ENCODE data around the gene PRKD3. TPM values are rescaled to one million over a fixed set of nuclear protein-coding genes. Genes with fewer than 3 reads are reported as not detected.
A peak's percentile ranks its signal among the peaks of the same experiment; 100 is the strongest.

PRKD3 gene
- total RNA-seq = 10 to 100 TPM; 20.2 to 28.5 TPM

- H3K27ac Mint-ChIP-seq = peak within 1 kb of the TSS; percentile 92
- ATAC-seq (replicated peaks in 1 of 2) (peak; percentile 74 to 84), DNase-seq (peak; percentile 62 to 76)
- H3K27me3 Mint-ChIP-seq (ENCODE audit: low read depth) = peaks cover 39% of the 10 kb centered on the region
- peak within 1 kb of the TSS; percentile 96 to 97 for H3K4me3 Mint-ChIP-seq
- peaks cover 2 to 8% of the 10 kb centered on the region in 2 donors for H3K36me3 Mint-ChIP-seq (ENCODE audit: insufficient read depth in 2 of 2)
- peaks cover 40% of the 10 kb centered on the region for H3K4me1 Mint-ChIP-seq (ENCODE audit: low read depth)
- no peaks in the 10 kb centered on the region for H3K9me3 Mint-ChIP-seq
These were observed at the start of gene PRKD3 for GRCh38 chr2:37324786-37325624. PRKD3 (minus strand) TSS chr2:37324833; CDS start chr2:37316524, 8,309 bp downstream.

DNA sequence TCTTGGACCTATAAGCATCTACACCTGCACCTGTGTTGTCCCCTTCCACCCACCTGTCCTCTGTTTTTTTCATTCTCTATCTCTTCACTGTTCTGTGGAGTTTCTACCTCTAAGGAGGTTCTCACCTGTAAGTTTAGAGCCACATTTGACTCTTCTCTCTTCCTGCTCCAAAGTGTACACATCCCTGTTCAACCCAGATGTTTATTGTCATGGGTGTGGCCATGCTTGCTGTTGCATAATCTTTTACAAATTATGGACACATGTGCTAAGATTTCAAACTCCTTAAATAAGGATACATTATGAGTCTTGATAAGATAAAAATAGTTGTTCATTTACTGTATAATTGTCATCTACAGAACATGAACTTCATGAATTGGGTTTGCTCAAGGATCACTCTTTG, 47.4 kb upstream of the PRKD3 start:
- no peak overlapping the region for H3K27ac Mint-ChIP-seq
- H3K27me3 Mint-ChIP-seq (ENCODE audit: low read depth) = peaks cover 68% of the 10 kb centered on the region
- H3K36me3 Mint-ChIP-seq (ENCODE audit: insufficient read depth in 2 of 2) = no peaks in the 10 kb centered on the region
- no peak for ATAC-seq (replicated peaks in 1 of 2)
- no peaks in the 10 kb centered on the region for H3K9me3 Mint-ChIP-seq
- H3K4me1 Mint-ChIP-seq (ENCODE audit: low read depth) = peaks cover 20% of the 10 kb centered on the region
- no peak for DNase-seq
- no peak overlapping the region for H3K4me3 Mint-ChIP-seq

DNA sequence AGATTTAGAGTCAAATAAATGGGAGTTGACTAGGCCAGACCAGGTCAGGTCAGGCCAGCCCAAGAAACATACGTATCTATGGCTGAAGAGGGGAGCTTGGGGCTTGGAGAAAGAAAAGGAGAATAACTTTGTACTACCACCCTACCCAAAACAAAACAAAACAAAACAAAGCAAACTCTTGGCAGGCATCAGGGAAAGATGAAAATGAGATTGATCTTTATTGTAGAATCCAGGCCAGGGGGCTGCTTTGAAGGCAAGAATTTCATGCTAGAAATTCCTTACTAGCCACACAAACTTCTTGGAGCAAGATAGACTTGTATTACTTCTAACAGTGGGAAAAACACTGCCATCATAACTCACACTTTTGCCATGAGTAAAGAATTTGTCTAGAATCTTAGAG, 46.0 kb upstream of the PRKD3 start:
- no peaks in the 10 kb centered on the region for H3K36me3 Mint-ChIP-seq (ENCODE audit: insufficient read depth in 2 of 2)
- H3K27me3 Mint-ChIP-seq (ENCODE audit: low read depth) = peaks cover 63% of the 10 kb centered on the region
- ATAC-seq (replicated peaks in 1 of 2) = no peak
- DNase-seq = no peak
- H3K4me3 Mint-ChIP-seq = no peak overlapping the region
- H3K4me1 Mint-ChIP-seq (ENCODE audit: low read depth) = peaks cover 7% of the 10 kb centered on the region
- no peaks in the 10 kb centered on the region for H3K9me3 Mint-ChIP-seq
- no peak overlapping the region for H3K27ac Mint-ChIP-seq

GRCh38 chr2:37367984-37368383, 43.4 kb upstream of the PRKD3 start:
- Mint-ChIP-seq H3K4me3 (no peak overlapping the region), H3K27ac (no peak overlapping the region), H3K9me3 (no peaks in the 10 kb centered on the region), H3K27me3 (ENCODE audit: low read depth) (peaks cover 45% of the 10 kb centered on the region), H3K36me3 (ENCODE audit: insufficient read depth in 2 of 2) (no peaks in the 10 kb centered on the region), H3K4me1 (ENCODE audit: low read depth) (no peaks in the 10 kb centered on the region)
- no peak for ATAC-seq (replicated peaks in 1 of 2)
- no peak for DNase-seq

- no peaks in the 10 kb centered on the region for H3K36me3 Mint-ChIP-seq (ENCODE audit: insufficient read depth in 2 of 2)
- no peak overlapping the region for H3K27ac Mint-ChIP-seq
- peak overlapping the region; percentile 32 to 39 for H3K4me3 Mint-ChIP-seq
- no peak for DNase-seq
- H3K4me1 Mint-ChIP-seq (ENCODE audit: low read depth) = no peaks in the 10 kb centered on the region
- no peak for ATAC-seq (replicated peaks in 1 of 2)
- no peaks in the 10 kb centered on the region for H3K9me3 Mint-ChIP-seq
- H3K27me3 Mint-ChIP-seq (ENCODE audit: low read depth) = peaks cover 45% of the 10 kb centered on the region
These were observed 42.7 kb upstream of the PRKD3 start for GRCh38 chr2:37367310-37367709.

DNA sequence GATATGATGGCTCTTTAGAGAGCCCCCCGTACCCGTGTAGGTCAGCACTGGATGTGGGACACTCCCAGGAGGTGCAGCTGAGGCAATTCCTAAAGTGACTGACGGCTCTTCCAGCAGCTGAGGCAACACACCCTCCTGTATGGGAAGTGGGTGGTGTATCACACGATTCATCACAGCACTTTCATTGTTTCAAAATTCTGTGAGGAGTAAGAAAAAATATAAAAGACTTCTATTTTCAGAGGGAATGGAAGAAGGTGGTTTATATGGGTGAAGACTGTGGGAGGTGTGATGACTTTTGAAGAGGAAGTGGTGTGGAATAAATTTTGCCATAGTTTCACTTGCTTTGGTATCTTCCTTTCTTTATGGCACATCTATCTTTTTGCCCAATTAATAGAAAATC, 42.1 kb upstream of the PRKD3 start:
- peaks cover 45% of the 10 kb centered on the region for H3K27me3 Mint-ChIP-seq (ENCODE audit: low read depth)
- H3K4me1 Mint-ChIP-seq (ENCODE audit: low read depth) = no peaks in the 10 kb centered on the region
- H3K9me3 Mint-ChIP-seq = no peaks in the 10 kb centered on the region
- peak overlapping the region; percentile 32 to 39 for H3K4me3 Mint-ChIP-seq
- DNase-seq (peak in 1 of 2 donors; percentile 6), ATAC-seq (replicated peaks in 1 of 2) (peak; percentile 39 to 61)
- no peaks in the 10 kb centered on the region for H3K36me3 Mint-ChIP-seq (ENCODE audit: insufficient read depth in 2 of 2)
- H3K27ac Mint-ChIP-seq = peak overlapping the region; percentile 49

DNA sequence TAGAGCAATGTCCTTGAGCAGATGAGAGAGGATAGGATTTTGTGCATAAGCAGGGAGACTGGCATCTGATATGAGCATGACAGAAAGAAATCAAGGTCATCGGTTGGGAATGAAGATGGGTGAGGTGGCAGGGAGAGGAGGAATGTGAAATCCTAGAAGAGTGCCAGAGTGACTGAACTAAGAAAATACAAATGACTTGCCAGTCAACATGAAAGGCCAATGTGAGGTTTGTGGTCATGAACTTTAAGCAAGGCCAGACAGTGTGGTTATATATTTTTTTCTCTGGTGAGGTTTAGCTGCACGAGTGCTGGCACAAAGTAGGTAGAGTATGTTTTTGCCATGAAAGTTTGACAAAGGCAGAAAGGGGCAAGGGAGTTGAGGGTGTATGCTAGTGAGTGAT, 41.0 kb upstream of the PRKD3 start:
- DNase-seq = peak; percentile 20 to 34
- no peaks in the 10 kb centered on the region for H3K36me3 Mint-ChIP-seq (ENCODE audit: insufficient read depth in 2 of 2)
- ATAC-seq (replicated peaks in 1 of 2) = peak; percentile 81 to 90

GRCh38 chr2:37364351-37364750, 39.7 kb upstream of the PRKD3 start:
- H3K27me3 Mint-ChIP-seq (ENCODE audit: low read depth) = peaks cover 53% of the 10 kb centered on the region
- H3K27ac Mint-ChIP-seq = no peak overlapping the region
- ATAC-seq (replicated peaks in 1 of 2) (no peak), DNase-seq (no peak)
- no peak overlapping the region for H3K4me3 Mint-ChIP-seq
- no peaks in the 10 kb centered on the region for H3K4me1 Mint-ChIP-seq (ENCODE audit: low read depth)
- H3K9me3 Mint-ChIP-seq = no peaks in the 10 kb centered on the region
- no peaks in the 10 kb centered on the region for H3K36me3 Mint-ChIP-seq (ENCODE audit: insufficient read depth in 2 of 2)

More for the DNA sequence above, 41.0 kb upstream of the PRKD3 start:
- no peaks in the 10 kb centered on the region for H3K9me3 Mint-ChIP-seq
- H3K27ac Mint-ChIP-seq = no peak overlapping the region
- no peaks in the 10 kb centered on the region for H3K4me1 Mint-ChIP-seq (ENCODE audit: low read depth)
- no peak overlapping the region for H3K4me3 Mint-ChIP-seq
- peaks cover 45% of the 10 kb centered on the region for H3K27me3 Mint-ChIP-seq (ENCODE audit: low read depth)

DNA sequence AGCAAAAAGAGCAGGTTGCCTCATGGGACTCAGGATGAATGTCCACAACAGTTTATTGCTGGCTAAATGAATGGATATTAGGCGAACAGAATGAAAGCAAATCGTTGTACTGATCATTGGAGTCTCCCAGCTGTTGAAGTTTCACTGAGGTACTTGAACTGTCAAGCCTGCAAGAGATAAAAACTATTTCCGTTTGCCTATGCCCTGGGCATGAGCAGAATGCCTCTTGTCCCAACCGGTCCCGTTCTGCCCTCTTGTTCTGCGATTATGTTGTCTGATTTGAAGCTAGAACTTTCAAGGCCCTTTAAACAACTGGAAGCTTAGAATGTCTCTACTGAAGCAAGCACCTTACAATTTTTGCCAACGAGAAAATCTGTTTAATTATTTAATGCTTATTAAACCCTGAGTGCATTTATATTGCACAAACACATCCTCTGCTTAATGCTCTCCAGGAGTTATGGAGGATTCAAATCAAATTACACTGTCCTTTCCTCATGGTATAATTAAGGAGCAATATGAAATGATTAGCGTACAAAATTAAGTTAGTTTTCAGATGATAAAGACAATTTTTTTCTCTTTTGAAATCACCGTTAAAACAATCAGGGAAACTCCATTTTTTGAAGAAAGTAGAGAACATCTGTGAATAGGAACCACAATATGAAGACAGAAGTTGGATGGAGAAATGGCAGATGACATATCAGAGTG, 37.5 kb upstream of the PRKD3 start:
- Mint-ChIP-seq H3K27ac (no peak overlapping the region), H3K36me3 (ENCODE audit: insufficient read depth in 2 of 2) (no peaks in the 10 kb centered on the region), H3K4me3 (no peak overlapping the region), H3K9me3 (no peaks in the 10 kb centered on the region), H3K4me1 (ENCODE audit: low read depth) (no peaks in the 10 kb centered on the region), H3K27me3 (ENCODE audit: low read depth) (peaks cover 52% of the 10 kb centered on the region)
- DNase-seq = no peak
- no peak for ATAC-seq (replicated peaks in 1 of 2)

DNA sequence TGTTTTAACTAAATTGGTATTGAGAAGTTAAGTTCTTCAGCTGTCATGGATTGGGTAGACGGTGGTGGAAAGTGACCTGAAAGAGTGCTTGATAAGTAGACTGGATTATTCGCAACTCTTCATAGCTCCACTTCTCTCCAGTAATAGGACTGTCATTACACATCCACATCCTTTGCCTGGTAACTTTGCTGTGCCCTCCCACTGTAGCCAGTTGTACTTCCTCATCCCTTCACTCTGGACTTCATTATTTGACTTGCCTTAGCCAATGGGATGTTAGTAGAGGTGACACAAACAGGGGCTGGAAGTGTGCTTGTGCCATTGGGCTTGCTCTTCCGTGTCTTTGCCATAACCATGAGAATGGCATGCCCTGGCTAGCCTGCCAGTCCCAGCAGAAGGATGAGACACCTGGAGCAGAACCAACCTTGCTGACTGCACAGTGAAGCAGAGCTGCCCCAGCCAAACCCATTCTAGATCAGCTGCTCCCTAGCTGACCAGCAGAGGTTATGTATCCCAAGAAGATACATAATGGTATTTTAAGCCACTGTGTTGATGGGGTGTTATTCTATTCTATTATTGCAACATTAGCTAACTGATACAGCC, 36.7 kb upstream of the PRKD3 start:
- ATAC-seq (replicated peaks in 1 of 2) = no peak
- DNase-seq = no peak
- H3K4me1 Mint-ChIP-seq (ENCODE audit: low read depth) = no peaks in the 10 kb centered on the region
- H3K9me3 Mint-ChIP-seq = no peaks in the 10 kb centered on the region
- peaks cover 56% of the 10 kb centered on the region for H3K27me3 Mint-ChIP-seq (ENCODE audit: low read depth)
- H3K27ac Mint-ChIP-seq = no peak overlapping the region
- no peak overlapping the region for H3K4me3 Mint-ChIP-seq
- H3K36me3 Mint-ChIP-seq (ENCODE audit: insufficient read depth in 2 of 2) = no peaks in the 10 kb centered on the region

DNA sequence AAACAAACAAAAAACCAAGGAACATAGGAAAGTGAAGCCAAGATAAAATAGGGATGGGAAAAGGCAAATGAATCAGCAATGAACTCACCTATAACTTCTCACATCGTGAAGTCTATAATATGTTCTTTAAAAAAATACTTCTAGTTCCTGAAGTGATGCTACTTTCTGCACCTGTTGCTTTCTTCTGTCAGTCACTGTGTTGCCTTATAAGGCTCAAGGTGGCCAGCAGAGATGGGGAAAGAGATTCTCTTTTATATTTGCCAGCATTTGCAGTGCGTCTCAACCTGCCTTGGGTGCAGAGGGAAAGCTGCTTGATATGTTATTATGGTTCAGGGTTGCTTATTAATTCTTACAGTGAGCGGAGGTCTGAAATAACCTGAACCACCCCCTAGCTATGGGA, 33.8 kb upstream of the PRKD3 start:
- no peak for ATAC-seq (replicated peaks in 1 of 2)
- Mint-ChIP-seq H3K27me3 (ENCODE audit: low read depth) (peaks cover 74% of the 10 kb centered on the region), H3K36me3 (ENCODE audit: insufficient read depth in 2 of 2) (no peaks in the 10 kb centered on the region), H3K9me3 (no peaks in the 10 kb centered on the region), H3K27ac (no peak overlapping the region), H3K4me1 (ENCODE audit: low read depth) (no peaks in the 10 kb centered on the region), H3K4me3 (no peak overlapping the region)
- DNase-seq = no peak

DNA sequence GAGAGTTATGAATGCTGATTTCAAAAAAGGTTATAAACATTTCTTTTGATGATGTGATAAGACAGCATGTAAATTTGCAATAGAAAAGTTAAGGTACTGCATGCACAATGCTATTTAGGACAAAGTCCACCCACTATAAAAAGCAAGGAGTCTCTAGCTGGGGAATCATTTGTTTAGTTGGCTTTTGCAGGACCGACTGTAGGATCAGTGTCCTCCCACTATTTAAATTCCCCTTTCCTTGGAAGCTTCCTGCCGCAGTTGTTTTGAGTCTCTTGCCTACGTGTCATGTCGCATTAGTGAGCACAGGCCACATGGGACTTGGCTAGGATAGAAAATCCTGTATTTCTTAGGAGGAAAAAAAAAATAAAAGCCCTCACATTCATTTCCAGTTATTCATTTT, 32.9 kb upstream of the PRKD3 start:
- H3K9me3 Mint-ChIP-seq = no peaks in the 10 kb centered on the region
- no peak overlapping the region for H3K27ac Mint-ChIP-seq
- H3K4me1 Mint-ChIP-seq (ENCODE audit: low read depth) = no peaks in the 10 kb centered on the region
- DNase-seq (no peak), ATAC-seq (replicated peaks in 1 of 2) (no peak)
- no peak overlapping the region for H3K4me3 Mint-ChIP-seq
- no peaks in the 10 kb centered on the region for H3K36me3 Mint-ChIP-seq (ENCODE audit: insufficient read depth in 2 of 2)
- H3K27me3 Mint-ChIP-seq (ENCODE audit: low read depth) = peaks cover 73% of the 10 kb centered on the region

DNA sequence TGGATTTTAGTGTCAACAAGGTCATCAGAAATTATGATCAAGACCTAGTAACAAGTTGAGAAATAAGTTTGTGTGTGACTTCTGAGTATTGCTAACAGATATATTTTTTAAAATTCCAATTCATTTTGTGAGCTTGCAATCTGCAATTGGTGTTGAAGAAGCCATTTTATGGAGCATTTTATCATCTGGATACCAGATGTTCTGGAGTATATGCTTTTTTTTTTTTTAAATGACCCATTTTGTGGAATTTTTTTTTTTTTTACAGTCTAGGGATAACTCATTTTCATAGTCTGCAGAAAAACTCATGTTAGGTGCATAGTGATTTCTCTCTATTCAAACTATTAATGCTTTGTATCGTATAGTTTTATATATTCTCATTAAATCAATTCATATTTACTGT, 32.4 kb upstream of the PRKD3 start:
- Mint-ChIP-seq H3K4me3 (no peak overlapping the region), H3K27me3 (ENCODE audit: low read depth) (peaks cover 71% of the 10 kb centered on the region), H3K27ac (no peak overlapping the region), H3K36me3 (ENCODE audit: insufficient read depth in 2 of 2) (no peaks in the 10 kb centered on the region), H3K4me1 (ENCODE audit: low read depth) (no peaks in the 10 kb centered on the region), H3K9me3 (no peaks in the 10 kb centered on the region)
- no peak for DNase-seq
- ATAC-seq (replicated peaks in 1 of 2) = no peak
